ENCODE results near the gene FUOM.

DNA sequence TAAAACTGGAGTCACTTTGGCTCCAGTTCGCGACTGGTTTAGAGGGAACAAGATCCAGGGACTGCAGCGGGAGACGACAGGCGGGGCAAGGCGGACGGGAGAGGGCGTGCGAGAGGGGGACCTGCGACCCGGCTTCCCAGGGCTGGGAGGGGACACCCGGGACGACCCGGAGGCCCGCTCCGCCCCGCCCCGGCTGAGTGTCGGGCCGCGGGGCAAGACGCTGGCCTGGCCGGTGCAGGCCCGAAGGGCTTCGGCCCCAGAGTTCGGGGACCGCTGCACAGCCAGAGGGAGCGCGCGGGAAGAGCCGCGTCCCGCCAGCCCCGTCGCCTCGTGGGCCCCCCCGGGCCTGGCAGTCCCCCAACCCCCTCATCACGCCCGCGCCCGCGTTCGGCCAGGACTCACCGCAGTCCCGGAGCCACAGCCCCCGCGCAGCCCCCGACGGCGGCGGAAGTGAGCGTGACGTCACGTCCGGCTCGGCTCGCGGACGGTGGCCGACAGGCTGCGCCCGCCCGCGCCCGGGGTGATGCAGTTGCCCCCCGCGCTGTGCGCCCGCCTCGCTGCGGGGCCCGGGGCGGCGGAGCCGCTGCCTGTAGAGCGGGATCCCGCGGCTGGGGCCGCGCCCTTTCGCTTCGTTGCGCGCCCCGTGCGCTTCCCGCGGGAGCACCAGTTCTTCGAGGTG lies 49.3 kb downstream of the FUOM start, which contains the start of the genes TUBGCP2 and ZNF511:
- TF ChIP-seq RAD21 (IDR thresholded peaks at IDR 0.05; ENCODE audit: low read depth) = no peak
- TF ChIP-seq TAF1 (IDR thresholded peaks at IDR 0.05; ENCODE audit: low read depth) = peak; percentile 53; the same call in 1 of the 2 replicates
- peak; percentile 79 for TF ChIP-seq EP300 (IDR thresholded peaks at IDR 0.05; ENCODE audit: borderline replicate concordance)
- peak; percentile 66; the same call in 1 of the 2 replicates for TF ChIP-seq TCF12 (IDR thresholded peaks at IDR 0.05; ENCODE audit: low read depth)
- TF ChIP-seq, protein P1, sequence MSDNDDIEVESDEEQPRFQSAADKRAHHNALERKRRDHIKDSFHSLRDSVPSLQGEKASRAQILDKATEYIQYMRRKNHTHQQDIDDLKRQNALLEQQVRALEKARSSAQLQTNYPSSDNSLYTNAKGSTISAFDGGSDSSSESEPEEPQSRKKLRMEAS (IDR thresholded peaks at IDR 0.05) = no peak; the same call in 1 of the 2 replicates
- TF ChIP-seq TEAD4 (IDR thresholded peaks at IDR 0.05) = 0 out of 2 replicates have a peak, but pooled peaks have one; percentile 15
- peak; percentile 66; the same call in 1 of the 2 replicates for TF ChIP-seq ZBTB7A (IDR thresholded peaks at IDR 0.05; ENCODE audit: low read depth)
- peak; percentile 10; the same call in 1 of the 2 replicates for TF ChIP-seq CEBPB (IDR thresholded peaks at IDR 0.05)
- TF ChIP-seq REST (IDR thresholded peaks at IDR 0.05; ENCODE audit: low read depth) = no peak
- TF ChIP-seq EGR1 (IDR thresholded peaks at IDR 0.05) = peak; percentile 69

Data from Ishikawa (cell line).